Omental fat pad (tissue), 4 donors: Measurements from ENCODE around the gene GRB14. TPM values are rescaled to one million over a fixed set of nuclear protein-coding genes. Genes with fewer than 3 reads are reported as not detected.

ENCODE experiments used
- ATAC-seq: fragments of 150-250 bp; one replicate; pipeline ENCODE4 v1.9.1; 2016; ENCODE audit warnings: mild to moderate bottlenecking, moderate library complexity; ENCODE audit not compliant: low FRiP score
- DNase-seq: peaks from one replicate; pipeline ENCODE4 v3.0.0-alpha.2; 2019; ENCODE audit warnings: low spot score
- CTCF ChIP-seq, 3 donors: fragments of 450-650 bp; IDR thresholded peaks; one replicate each; pipeline ENCODE4 v1.5.1; 2016 to 2017; ENCODE audit warnings: antibody characterized with exemption in 3 of 3, mild to moderate bottlenecking in 3 of 3, moderate library complexity in 2 of 3
- total RNA-seq, 4 donors: library from RNA; depleted of rRNA; stranded (reverse); fragments of >200 nt; gene quantifications; one replicate each; pipeline ENCODE4 v1.1.0, GENCODE V29; 2016

GRB14 gene
- total RNA-seq, 4 donors from 2014 or later, result 4.5 to 7.4 (median 5.3) TPM

DNA sequence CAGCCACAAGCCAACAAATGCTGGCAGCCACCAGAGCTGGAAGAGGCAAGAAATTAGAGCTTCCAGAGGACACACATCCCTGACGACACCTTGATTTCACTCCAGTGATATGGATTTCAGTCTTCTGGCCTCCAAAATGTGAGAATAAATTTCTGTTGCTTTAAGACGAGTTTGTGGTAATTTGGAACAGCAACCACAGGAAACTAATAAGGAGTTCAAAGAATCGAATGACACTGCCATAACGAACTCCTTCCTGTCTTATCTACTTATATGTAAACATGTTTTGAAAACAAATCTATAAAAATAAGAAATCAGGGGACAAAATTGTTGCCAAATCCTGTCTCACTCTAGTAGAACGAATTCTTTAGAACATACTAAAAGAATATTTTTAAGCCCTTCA is 75.8 kb downstream of the GRB14 start:
- DNase-seq (no peak), ATAC-seq (no peak)
- TF ChIP-seq CTCF (IDR thresholded peaks at IDR 0.05), result no peak

GRCh38 chr2:164542581-164543021 is 78.7 kb downstream of the GRB14 start:
- ATAC-seq (no peak), DNase-seq (no peak)
- TF ChIP-seq CTCF (IDR thresholded peaks at IDR 0.05), result no peak

GRCh38 chr2:164538240-164538866 is 82.9 kb downstream of the GRB14 start:
- DNase-seq (no peak), ATAC-seq (no peak)
- no peak for TF ChIP-seq CTCF (IDR thresholded peaks at IDR 0.05)

- DNase-seq (no peak), ATAC-seq (no peak)
- TF ChIP-seq CTCF (IDR thresholded peaks at IDR 0.05), result no peak
These were observed 85.8 kb downstream of the GRB14 start for GRCh38 chr2:164535280-164536025.

DNA sequence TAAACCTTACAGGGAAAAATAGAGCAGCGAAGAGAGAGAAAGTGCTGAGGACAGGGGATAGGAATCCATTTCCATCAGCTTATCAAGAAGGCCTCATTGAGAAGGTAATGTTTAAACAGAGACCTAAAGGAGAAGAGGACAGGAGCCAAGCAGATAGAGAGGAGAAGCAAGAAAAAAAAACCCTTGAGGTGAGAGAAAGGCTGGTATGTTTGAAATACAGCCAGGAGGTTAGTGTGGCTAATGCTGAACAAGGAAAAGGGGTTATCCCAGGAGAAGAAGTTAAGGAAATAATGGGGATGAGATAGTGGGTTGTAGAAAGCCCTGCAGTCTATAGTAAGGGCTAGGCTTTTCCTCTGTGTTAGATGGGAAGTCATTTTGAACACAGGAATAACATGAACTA is 90.8 kb downstream of the GRB14 start:
- ATAC-seq, result no peak
- no peak for DNase-seq
- TF ChIP-seq CTCF (IDR thresholded peaks at IDR 0.05), result no peak

DNA sequence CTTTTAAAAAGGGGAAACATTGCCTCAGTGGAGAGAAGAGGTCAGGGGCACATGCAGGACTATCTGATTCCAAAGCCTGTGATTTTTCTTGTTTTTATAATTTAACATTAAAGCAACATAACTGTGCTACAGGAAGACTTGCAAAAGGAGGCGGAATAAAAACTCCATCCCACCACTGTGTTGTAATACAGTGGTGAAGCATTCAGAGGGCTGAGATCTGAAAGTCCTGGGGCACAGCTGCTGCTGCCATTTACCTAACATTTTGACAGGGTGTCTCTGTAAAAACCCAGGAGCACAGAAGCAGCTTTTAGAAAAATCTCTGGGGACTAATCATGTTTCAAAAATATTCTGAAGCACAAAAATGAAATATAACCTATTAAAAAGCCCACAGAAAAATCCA is 97.6 kb downstream of the GRB14 start:
- no peak for DNase-seq
- ATAC-seq, result no peak
- TF ChIP-seq CTCF (IDR thresholded peaks at IDR 0.05), result no peak

GRCh38 chr2:164523009-164523408 is 98.3 kb downstream of the GRB14 start:
- no peak for ATAC-seq
- no peak for TF ChIP-seq CTCF (IDR thresholded peaks at IDR 0.05)

More at GRCh38 chr2:164523009-164523408, 98.3 kb downstream of the GRB14 start:
- no peak for DNase-seq
